GM23248 (cell line): ENCODE results near the gene SAXO1. TPM values are rescaled to one million over a fixed set of nuclear protein-coding genes. Genes with fewer than 3 reads are reported as not detected.

Experiments
- DNase-seq: peaks from one replicate; pipeline ENCODE4 v3.0.0-alpha.2; 2015
- H2AFZ ChIP-seq: fragments of 200-600 bp; sonication (generic); 2 replicates; pipeline ENCODE4 v1.6.1; 2016; ENCODE audit warnings: antibody characterized with exemption
- H3F3A ChIP-seq: fragments of 200-600 bp; sonication (generic); 2 replicates; pipeline ENCODE4 v1.6.1; 2016; ENCODE audit warnings: mild to moderate bottlenecking, antibody characterized with exemption, mixed run types; ENCODE audit not compliant: insufficient read depth
- H3K27ac ChIP-seq: fragments of 200-600 bp; sonication (generic); 2 replicates; pipeline ENCODE4 v1.5.1; 2016; ENCODE audit warnings: mild to moderate bottlenecking
- H3K27me3 ChIP-seq: fragments of 200-600 bp; sonication (generic); replicated peaks from 2 replicates; pipeline ENCODE4 v1.6.1; 2016; ENCODE audit warnings: mild to moderate bottlenecking; ENCODE audit not compliant: insufficient read depth
- H3K36me3 ChIP-seq: fragments of 200-600 bp; sonication (generic); 2 replicates; pipeline ENCODE4 v1.6.1; 2016; ENCODE audit warnings: low read depth, mild to moderate bottlenecking
- H3K4me1 ChIP-seq: fragments of 200-600 bp; sonication (generic); 2 replicates; pipeline ENCODE4 v1.6.1; 2016; ENCODE audit warnings: mild to moderate bottlenecking; ENCODE audit not compliant: insufficient read depth
- H3K4me2 ChIP-seq: fragments of 200-600 bp; sonication (generic); one replicate; pipeline ENCODE4 v1.6.1; 2016; ENCODE audit warnings: mild to moderate bottlenecking; ENCODE audit not compliant: unreplicated experiment
- H3K4me3 ChIP-seq: fragments of 200-600 bp; sonication (generic); 2 replicates; pipeline ENCODE4 v1.5.1; 2016; ENCODE audit warnings: mild to moderate bottlenecking
- H3K79me2 ChIP-seq: fragments of 200-600 bp; sonication (generic); 2 replicates; pipeline ENCODE4 v1.6.1; 2016; ENCODE audit warnings: mild to moderate bottlenecking; ENCODE audit not compliant: insufficient read depth
- H3K9ac ChIP-seq: fragments of 200-600 bp; sonication (generic); 2 replicates; pipeline ENCODE4 v1.6.1; 2016; ENCODE audit warnings: mild to moderate bottlenecking
- H3K9me2 ChIP-seq: fragments of 200-600 bp; sonication (generic); 2 replicates; pipeline ENCODE4 v1.6.1; 2016; ENCODE audit warnings: mixed run types, mild to moderate bottlenecking, moderate library complexity; ENCODE audit not compliant: insufficient read depth
- H3K9me3 ChIP-seq: fragments of 200-600 bp; sonication (generic); one replicate; pipeline ENCODE4 v1.6.1; 2017; ENCODE audit warnings: low read depth
- H4K20me1 ChIP-seq: fragments of 200-600 bp; sonication (generic); 2 replicates; pipeline ENCODE4 v1.6.0; 2016; ENCODE audit not compliant: insufficient read depth
- EZH2 ChIP-seq: fragments of 200-600 bp; sonication (generic); IDR thresholded peaks from 2 replicates; pipeline ENCODE4 v1.6.1; 2018; ENCODE audit warnings: antibody characterized with exemption, mild to moderate bottlenecking; ENCODE audit not compliant: insufficient read depth, poor library complexity, severe bottlenecking
- EZH2phosphoT487 ChIP-seq: fragments of 200-600 bp; sonication (generic); IDR thresholded peaks from 2 replicates; pipeline ENCODE4 v1.6.1; 2018; ENCODE audit warnings: antibody characterized with exemption, moderate library complexity, mild to moderate bottlenecking, low read depth; ENCODE audit not compliant: insufficient read depth
- WGBS, 2 experiments: methylation state at CpG; one replicate each; pipeline ENCODE4 v1.1.6; 2015 to 2017; ENCODE audit warnings: low lambda C conversion rate in 2 of 2, low coverage in 1 of 2; ENCODE audit errors: missing lambda C conversion rate in 2 of 2; 5-methylcytosine and 5-hydroxymethylcytosine counted together
- in situ Hi-C: fragments of 300-500 bp; cut with MboI; formaldehyde crosslinking; loops from 2 replicates; pipeline ENCODE4 v1.15.0; 2020
- polyA plus RNA-seq: library from polyadenylated mRNA; unstranded; fragments of >200 nt; fragmentation: Nextera tagmentation; extraction: Ambion mirVana; gene quantifications from 2 replicates; pipeline ENCODE4 v1.2.1, GENCODE V29; 2016
- total RNA-seq: library from RNA; depleted of rRNA; stranded (reverse); fragments of >200 nt; shearing (Covaris generic); gene quantifications from 2 replicates; pipeline ENCODE4 v1.2.3, GENCODE V29; 2014

The SAXO1 gene
- total and polyA plus RNA-seq, 2 experiments from 2014 or later: 0.83 TPM; not detected in 1

DNA sequence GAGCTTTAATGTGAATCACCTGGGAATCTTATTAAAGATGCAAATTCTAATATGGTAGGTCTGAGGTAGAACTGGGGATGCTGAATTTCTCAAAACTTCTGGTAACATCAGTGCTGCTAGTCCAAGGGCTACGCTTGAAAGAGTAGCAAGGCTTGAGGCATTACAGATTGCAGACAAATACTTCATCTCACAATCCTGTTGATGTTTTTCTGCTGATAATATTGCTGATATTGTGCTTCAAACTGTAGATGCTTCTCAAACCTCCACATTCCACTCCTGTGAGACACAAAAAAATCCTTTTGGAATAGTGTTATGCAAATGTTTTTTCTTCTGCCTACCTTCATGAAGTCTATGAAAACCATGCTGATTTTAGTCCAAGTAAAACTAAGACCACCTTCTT is 139.5 kb downstream of the SAXO1 start:
- Histone ChIP-seq H3K4me3 (no peak overlapping the region), H3K9ac (no peak overlapping the region), H3K9me2 (no peaks in the 10 kb centered on the region), H3K36me3 (peaks cover 93% of the 10 kb centered on the region), H3K9me3 (no peaks in the 10 kb centered on the region), H3K4me1 (no peaks in the 10 kb centered on the region), H2AFZ (no peak overlapping the region), H3K79me2 (no peaks in the 10 kb centered on the region), H3F3A (peaks cover 14% of the 10 kb centered on the region), H3K27ac (no peak overlapping the region), H3K4me2 (no peak overlapping the region), H3K27me3 (no peaks in the 10 kb centered on the region), H4K20me1 (no peaks in the 10 kb centered on the region)
- 97 to 100% methylated on average over 1 of the region's 1 CpG for WGBS, 2 experiments
- DNase-seq: no peak
- in situ Hi-C loops: no loop called here
- TF ChIP-seq EZH2: no peak
- TF ChIP-seq EZH2phosphoT487: no peak

DNA sequence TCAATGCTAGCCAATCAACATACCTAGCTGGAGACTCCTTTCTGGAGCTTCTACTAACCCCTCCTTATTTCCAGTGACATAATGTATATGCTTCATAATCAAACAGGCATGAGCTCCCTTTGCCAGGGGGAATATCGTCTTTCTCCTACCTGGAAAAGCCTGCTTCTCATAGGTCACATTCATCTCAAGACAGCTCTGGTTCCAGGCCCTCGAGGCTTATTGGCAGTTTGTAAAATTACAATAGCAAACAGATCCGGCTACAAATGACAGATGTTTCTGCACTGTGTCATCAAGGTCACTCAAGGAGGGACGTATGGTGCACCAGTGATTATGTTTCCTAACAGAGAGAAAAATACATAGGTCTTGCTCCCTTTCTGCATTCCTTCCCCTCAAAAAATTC is 140.0 kb downstream of the SAXO1 start:
- H3K4me3 ChIP-seq: no peak overlapping the region
- in situ Hi-C loops: no loop called here

DNA sequence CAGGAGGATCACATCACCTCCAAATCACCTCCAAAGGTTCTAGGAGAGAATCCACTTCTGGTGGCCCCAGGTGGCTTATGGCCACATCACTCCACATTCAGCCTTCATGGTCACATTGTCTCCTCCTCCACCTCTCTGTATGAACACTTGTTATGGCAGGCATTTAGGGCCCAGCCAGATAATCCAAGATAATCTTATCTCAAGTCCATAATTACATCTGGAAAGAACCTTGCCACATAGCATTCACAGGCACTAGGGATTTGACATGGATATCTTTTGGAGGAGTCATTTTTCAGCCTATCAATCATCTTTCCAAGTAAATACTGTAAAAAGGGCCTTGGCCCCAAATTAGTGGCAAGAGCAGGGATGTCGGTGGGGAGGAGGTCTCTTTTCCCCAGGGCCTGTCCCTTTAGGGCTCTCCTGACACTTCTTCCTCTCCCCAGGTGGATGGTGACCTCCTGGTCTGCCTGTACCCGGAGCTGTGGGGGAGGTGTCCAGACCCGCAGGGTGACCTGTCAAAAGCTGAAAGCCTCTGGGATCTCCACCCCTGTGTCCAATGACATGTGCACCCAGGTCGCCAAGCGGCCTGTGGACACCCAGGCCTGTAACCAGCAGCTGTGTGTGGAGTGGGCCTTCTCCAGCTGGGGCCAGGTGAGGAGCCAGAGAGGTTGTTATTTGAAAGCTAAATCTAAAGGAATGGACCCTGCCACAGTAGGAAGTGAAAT is 140.9 kb downstream of the SAXO1 start:
- H3K27ac ChIP-seq: no peak overlapping the region
- no peaks in the 10 kb centered on the region for H3K4me1 ChIP-seq
- H3K9me3 ChIP-seq: no peaks in the 10 kb centered on the region
- no peaks in the 10 kb centered on the region for H4K20me1 ChIP-seq
- H3K27me3 ChIP-seq: no peaks in the 10 kb centered on the region
- no peak overlapping the region for H3K9ac ChIP-seq
- peaks cover 7% of the 10 kb centered on the region; the same call in 1 of the 2 replicates for H3F3A ChIP-seq
- H3K79me2 ChIP-seq: peaks cover 13% of the 10 kb centered on the region; the same call in 1 of the 2 replicates
- H3K36me3 ChIP-seq: peaks cover 93% of the 10 kb centered on the region
- H3K4me2 ChIP-seq: no peak overlapping the region
- no peak overlapping the region for H2AFZ ChIP-seq
- in situ Hi-C loops: no loop called here
- no peaks in the 10 kb centered on the region for H3K9me2 ChIP-seq
- TF ChIP-seq EZH2phosphoT487 (no peak), EZH2 (no peak)
- DNase-seq: no peak
- WGBS, 2 experiments: 94 to 100% methylated on average over 5 of the region's 5 CpGs
- no peak overlapping the region for H3K4me3 ChIP-seq

More for the DNA sequence above, 140.0 kb downstream of the SAXO1 start:
- Histone ChIP-seq H3K36me3 (peaks cover 93% of the 10 kb centered on the region), H4K20me1 (no peaks in the 10 kb centered on the region), H3K27me3 (no peaks in the 10 kb centered on the region), H3K4me2 (no peak overlapping the region), H3K9me3 (no peaks in the 10 kb centered on the region), H3F3A (peaks cover 10% of the 10 kb centered on the region), H3K9me2 (no peaks in the 10 kb centered on the region), H2AFZ (no peak overlapping the region), H3K4me1 (no peaks in the 10 kb centered on the region), H3K27ac (no peak overlapping the region), H3K79me2 (peaks cover 3% of the 10 kb centered on the region; the same call in 1 of the 2 replicates), H3K9ac (no peak overlapping the region)
- WGBS, 2 experiments: 84 to 86% methylated on average over 4 of the region's 4 CpGs
- no peak for TF ChIP-seq EZH2phosphoT487
- no peak for TF ChIP-seq EZH2
- no peak for DNase-seq

DNA sequence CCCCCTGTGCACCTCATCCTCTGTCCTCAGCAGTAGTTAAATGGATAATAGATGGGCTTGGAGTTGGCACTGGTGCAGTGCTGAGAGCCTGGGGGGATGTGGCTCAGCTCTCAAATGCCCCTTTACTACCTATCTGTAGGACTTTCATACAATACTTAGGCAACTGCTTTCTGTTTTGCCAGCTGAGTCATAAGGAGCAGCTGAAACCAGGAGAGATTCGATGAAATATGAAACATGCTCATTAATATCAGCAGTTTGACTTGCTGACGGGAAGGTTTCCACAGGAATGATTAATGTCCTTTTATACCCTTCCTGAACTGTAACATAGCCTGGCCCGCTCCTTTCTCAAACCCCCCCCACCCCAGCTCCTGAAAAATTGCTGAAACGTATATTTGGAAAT is 142.6 kb downstream of the SAXO1 start:
- DNase-seq: peak; percentile 24
- 64 to 67% methylated on average over 4 of the region's 4 CpGs for WGBS, 2 experiments
- TF ChIP-seq EZH2 (no peak), EZH2phosphoT487 (no peak)
- H3K9me3 ChIP-seq: no peaks in the 10 kb centered on the region
- no peaks in the 10 kb centered on the region; the same call in 1 of the 2 replicates for H4K20me1 ChIP-seq
- no peaks in the 10 kb centered on the region for H3K4me1 ChIP-seq
- H3K4me3 ChIP-seq: no peak overlapping the region
- peaks cover 80% of the 10 kb centered on the region for H3K36me3 ChIP-seq
- H3K27me3 ChIP-seq: no peaks in the 10 kb centered on the region
- no peak overlapping the region for H3K9ac ChIP-seq
- no peak overlapping the region for H3K27ac ChIP-seq
- H3K9me2 ChIP-seq: no peaks in the 10 kb centered on the region
- H3K4me2 ChIP-seq: no peak overlapping the region
- in situ Hi-C loops: no loop called here
- H3K79me2 ChIP-seq: peaks cover 27% of the 10 kb centered on the region
- no peaks in the 10 kb centered on the region for H3F3A ChIP-seq
- no peak overlapping the region for H2AFZ ChIP-seq

DNA sequence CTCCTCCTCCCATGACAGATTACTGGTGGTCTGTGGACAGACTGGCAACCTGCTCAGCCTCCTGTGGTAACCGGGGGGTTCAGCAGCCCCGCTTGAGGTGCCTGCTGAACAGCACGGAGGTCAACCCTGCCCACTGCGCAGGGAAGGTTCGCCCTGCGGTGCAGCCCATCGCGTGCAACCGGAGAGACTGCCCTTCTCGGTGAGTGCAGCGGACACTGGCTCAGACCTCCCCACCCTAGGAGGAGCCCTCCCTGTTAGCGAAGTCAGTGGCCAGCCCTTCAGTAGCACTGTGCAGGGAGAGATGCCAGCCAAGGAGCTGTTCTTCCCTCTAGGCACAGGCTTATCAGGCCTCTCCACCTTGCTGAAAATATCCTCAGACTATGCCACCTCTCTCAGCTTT is 143.5 kb downstream of the SAXO1 start:
- H3K27me3 ChIP-seq: no peaks in the 10 kb centered on the region
- in situ Hi-C loops: no loop called here
- 0 out of 2 replicates have a peak, but pooled peaks cover 6% of the 10 kb centered on the region for H3F3A ChIP-seq
- no peak overlapping the region for H3K27ac ChIP-seq
- no peaks in the 10 kb centered on the region; the same call in 1 of the 2 replicates for H4K20me1 ChIP-seq
- no peak overlapping the region for H3K4me2 ChIP-seq
- H3K36me3 ChIP-seq: peaks cover 74% of the 10 kb centered on the region
- peaks cover 35% of the 10 kb centered on the region for H3K79me2 ChIP-seq
- WGBS, 2 experiments: 90 to 93% methylated on average over 11 to 12 of the region's 12 CpGs
- H3K9me3 ChIP-seq: no peaks in the 10 kb centered on the region
- H3K4me1 ChIP-seq: no peaks in the 10 kb centered on the region
- no peaks in the 10 kb centered on the region for H3K9me2 ChIP-seq
- H3K9ac ChIP-seq: no peak overlapping the region
- TF ChIP-seq EZH2phosphoT487: no peak
- no peak for TF ChIP-seq EZH2
- DNase-seq: no peak
- no peak overlapping the region for H3K4me3 ChIP-seq
- H2AFZ ChIP-seq: no peak overlapping the region
